KMS-11 (cell line): ENCODE results near the gene PAPPA2.

ENCODE experiments used
- H2AFZ ChIP-seq: fragments of 200-600 bp; sonication (generic); 2 replicates; pipeline ENCODE4 v1.6.1; 2016; ENCODE audit warnings: antibody characterized with exemption, mixed run types, low read depth
- H3K27ac ChIP-seq: fragments of 200-600 bp; sonication (generic); 2 replicates; pipeline ENCODE4 v1.6.1; 2016; ENCODE audit warnings: mild to moderate bottlenecking, mixed run types
- H3K27me3 ChIP-seq: fragments of 200-600 bp; sonication (generic); 2 replicates; pipeline ENCODE4 v1.6.1; 2017; ENCODE audit warnings: mild to moderate bottlenecking, low read depth, mixed run types, moderate library complexity; ENCODE audit not compliant: insufficient read depth
- H3K36me3 ChIP-seq: fragments of 200-600 bp; sonication (generic); 2 replicates; pipeline ENCODE4 v1.6.1; 2017; ENCODE audit warnings: mild to moderate bottlenecking, mixed run types; ENCODE audit not compliant: insufficient read depth
- H3K4me1 ChIP-seq: fragments of 200-600 bp; sonication (generic); 2 replicates; pipeline ENCODE4 v1.6.1; 2016; ENCODE audit warnings: mild to moderate bottlenecking, low read depth, mixed run types; ENCODE audit not compliant: poor library complexity, severe bottlenecking
- H3K4me2 ChIP-seq: fragments of 200-600 bp; sonication (generic); 2 replicates; pipeline ENCODE4 v1.7.0; 2016; ENCODE audit warnings: mild to moderate bottlenecking, mixed run types
- H3K4me3 ChIP-seq: fragments of 200-600 bp; sonication (generic); IDR thresholded peaks from 2 replicates; pipeline ENCODE4 v1.6.1; 2017; ENCODE audit warnings: low read depth, low read length, mixed read lengths; ENCODE audit not compliant: insufficient read depth
- H3K79me2 ChIP-seq: fragments of 200-600 bp; sonication (generic); 2 replicates; pipeline ENCODE4 v1.6.1; 2016; ENCODE audit warnings: low read depth, mixed run types; ENCODE audit not compliant: insufficient read depth
- H3K9ac ChIP-seq: fragments of 200-600 bp; sonication (generic); 2 replicates; pipeline ENCODE4 v1.6.1; 2016; ENCODE audit warnings: mild to moderate bottlenecking, mixed run types
- H4K20me1 ChIP-seq: fragments of 200-600 bp; sonication (generic); 2 replicates; pipeline ENCODE4 v1.6.1; 2016; ENCODE audit warnings: mild to moderate bottlenecking, mixed run types; ENCODE audit not compliant: insufficient read depth
- CTCF ChIP-seq: fragments of 200-600 bp; sonication (generic); conservative IDR thresholded peaks from 2 replicates; pipeline ENCODE4 v1.6.1; 2017; ENCODE audit warnings: low read depth, mild to moderate bottlenecking, antibody characterized with exemption, low read length, moderate library complexity, mixed read lengths

PAPPA2 gene

GRCh38 chr1:176719447-176719846 lies 256.5 kb downstream of the PAPPA2 start:
- H2AFZ ChIP-seq, result no peak overlapping the region

GRCh38 chr1:176720838-176721237 lies 257.9 kb downstream of the PAPPA2 start:
- no peaks in the 10 kb centered on the region for H3K79me2 ChIP-seq
- H3K27me3 ChIP-seq, result no peaks in the 10 kb centered on the region
- no peak overlapping the region for H3K9ac ChIP-seq
- no peak overlapping the region for H3K4me2 ChIP-seq
- no peak overlapping the region for H3K27ac ChIP-seq
- peaks cover 15% of the 10 kb centered on the region for H3K4me1 ChIP-seq
- no peaks in the 10 kb centered on the region for H4K20me1 ChIP-seq
- no peak overlapping the region for H2AFZ ChIP-seq
- no peaks in the 10 kb centered on the region for H3K36me3 ChIP-seq
- no peak overlapping the region for H3K4me3 ChIP-seq
- TF ChIP-seq CTCF, result no peak

More at GRCh38 chr1:176719447-176719846, 256.5 kb downstream of the PAPPA2 start:
- no peak overlapping the region for H3K9ac ChIP-seq
- peaks cover 15% of the 10 kb centered on the region for H3K4me1 ChIP-seq
- H4K20me1 ChIP-seq, result no peaks in the 10 kb centered on the region
- no peak for TF ChIP-seq CTCF
- no peaks in the 10 kb centered on the region for H3K36me3 ChIP-seq
- H3K4me3 ChIP-seq, result no peak overlapping the region
- H3K79me2 ChIP-seq, result no peaks in the 10 kb centered on the region
- H3K27ac ChIP-seq, result no peak overlapping the region
- no peaks in the 10 kb centered on the region for H3K27me3 ChIP-seq
- no peak overlapping the region for H3K4me2 ChIP-seq

- no peak overlapping the region for H3K27ac ChIP-seq
- no peak overlapping the region for H3K4me2 ChIP-seq
- no peak overlapping the region for H3K9ac ChIP-seq
- no peaks in the 10 kb centered on the region for H3K27me3 ChIP-seq
- H4K20me1 ChIP-seq, result no peaks in the 10 kb centered on the region
- no peaks in the 10 kb centered on the region for H3K79me2 ChIP-seq
- no peaks in the 10 kb centered on the region for H3K4me1 ChIP-seq
- H3K36me3 ChIP-seq, result no peaks in the 10 kb centered on the region
- no peak for TF ChIP-seq CTCF
- H2AFZ ChIP-seq, result no peak overlapping the region
- H3K4me3 ChIP-seq, result no peak overlapping the region
These were observed 270.7 kb downstream of the PAPPA2 start for GRCh38 chr1:176733661-176734060.

- Histone ChIP-seq H2AFZ (no peak overlapping the region), H3K4me1 (no peaks in the 10 kb centered on the region), H3K27me3 (no peaks in the 10 kb centered on the region), H3K79me2 (no peaks in the 10 kb centered on the region), H3K4me2 (no peak overlapping the region), H4K20me1 (no peaks in the 10 kb centered on the region), H3K4me3 (no peak overlapping the region), H3K36me3 (no peaks in the 10 kb centered on the region), H3K9ac (no peak overlapping the region), H3K27ac (no peak overlapping the region)
- TF ChIP-seq CTCF, result no peak
These were observed 272.2 kb downstream of the PAPPA2 start for GRCh38 chr1:176735201-176735600.
